Measurements from ENCODE around the gene PIK3R2.

- no peak for TF ChIP-seq ZNF384 (IDR thresholded peaks at IDR 0.05)
- no peak for TF ChIP-seq SUZ12 (IDR thresholded peaks at IDR 0.05)
- TF ChIP-seq FOXK2 (IDR thresholded peaks at IDR 0.05), result no peak
- no peak for TF ChIP-seq FOXM1 (IDR thresholded peaks at IDR 0.05; ENCODE audit: borderline replicate concordance)
- no peak for TF ChIP-seq FOXA1 (IDR thresholded peaks at IDR 0.05)
- no peak for TF ChIP-seq ARNT (IDR thresholded peaks at IDR 0.05)
- no peak for TF ChIP-seq TARDBP (IDR thresholded peaks at IDR 0.05)
- TF ChIP-seq ELF4 (IDR thresholded peaks at IDR 0.05), result no peak
- TF ChIP-seq CTBP1 (IDR thresholded peaks at IDR 0.05; ENCODE audit: borderline replicate concordance), result no peak
- no peak for TF ChIP-seq SP1 (IDR thresholded peaks at IDR 0.05)
These were observed 13.0 kb downstream of the PIK3R2 start for GRCh38 chr19:18165794-18166544.
